ENCODE data around the gene PALS2. TPM values are rescaled to one million over a fixed set of nuclear protein-coding genes. Genes with fewer than 3 reads are reported as not detected.

The PALS2 gene
- total RNA-seq, 1 experiment from 2014 or later = 44.6 TPM

DNA sequence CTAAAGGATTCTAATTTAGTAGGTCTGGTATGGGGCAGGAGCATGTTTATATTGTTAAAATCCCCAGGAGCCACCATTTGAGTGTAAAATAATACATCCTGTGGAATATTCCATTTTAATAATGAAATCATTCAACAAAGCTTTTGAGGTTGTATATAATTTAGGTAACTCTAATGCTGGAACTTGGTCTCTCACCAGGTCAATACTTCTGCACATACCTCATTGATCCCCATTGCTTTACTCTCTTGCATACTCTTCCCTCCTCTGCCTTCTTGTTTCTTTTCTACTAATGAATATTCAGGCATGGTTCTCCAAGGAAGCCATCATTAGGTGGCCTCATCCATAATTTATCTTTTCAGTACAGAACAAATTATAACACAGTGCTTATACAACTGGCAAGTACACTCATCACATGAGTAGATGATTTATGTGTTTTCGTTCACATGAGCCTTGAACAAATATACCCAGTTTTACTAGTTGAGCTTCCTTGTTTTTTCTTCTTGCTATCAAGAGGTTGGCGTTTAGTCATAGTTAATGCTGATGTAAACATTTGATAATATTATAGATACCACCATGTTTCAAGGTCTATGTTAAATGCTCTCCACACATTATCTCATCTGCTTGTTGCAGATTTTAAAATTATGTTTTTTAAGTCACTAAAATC lies 7.2 kb downstream of the PALS2 start:
- RAD21 ChIA-PET (ENCODE audit: low non-redundant PET in 1 of 2, low total read pairs in 2 of 2, uncharacterized antibody in 2 of 2, unreplicated experiment in 2 of 2) = no interaction called here
- H4K20me1 ChIP-seq (ENCODE audit: insufficient read depth) = peaks cover 8% of the 10 kb centered on the region; the same call in 1 of the 2 replicates
- CTCF ChIA-PET = no interaction called here
- no peak overlapping the region for H3K4me2 ChIP-seq (ENCODE audit: low read length)
- ATAC-seq (no peak), DNase-seq (ENCODE audit: low read depth, low spot score) (no peak)
- no peaks in the 10 kb centered on the region for H3K36me3 ChIP-seq (ENCODE audit: control insufficient read depth in 1 of 2, insufficient read depth in 2 of 2, low read length in 2 of 2)
- no peak overlapping the region for H3K4me3 ChIP-seq (replicated peaks in 1 of 2; ENCODE audit: low read depth in 1 of 2, low read length in 2 of 2)
- no peaks in the 10 kb centered on the region for H3K9me2 ChIP-seq (ENCODE audit: insufficient read depth)
- no peak overlapping the region for H3K9ac ChIP-seq (ENCODE audit: low read length)
- no peak overlapping the region for H3K27ac ChIP-seq (ENCODE audit: low read depth, low read length)
- peaks cover 0 to 8% of the 10 kb centered on the region in 2 experiments; a peak in 3 of 4 replicates for H3K4me1 ChIP-seq (ENCODE audit: control insufficient read depth in 1 of 2, insufficient read depth in 2 of 2, low read length in 2 of 2)
- BruUV-seq (replicated peaks) = no TSS peak
- H3K27me3 ChIP-seq (ENCODE audit: insufficient read depth, low read length) = no peaks in the 10 kb centered on the region
- no peaks in the 10 kb centered on the region for H3K9me3 ChIP-seq (ENCODE audit: control insufficient read depth in 1 of 2, insufficient read depth in 1 of 2, low read depth in 1 of 2, low read length in 2 of 2)
- peaks cover 83% of the 10 kb centered on the region for H3K79me2 ChIP-seq (ENCODE audit: insufficient read depth, low read length)
- no peak overlapping the region for H2AFZ ChIP-seq (ENCODE audit: low read depth, low read length, poor library complexity, severe bottlenecking)
- TF ChIP-seq CTCF (IDR thresholded peaks at IDR 0.05 in 2 of 3, conservative IDR thresholded peaks at IDR 0.05 in 1 of 3; ENCODE audit: borderline replicate concordance in 1 of 3, insufficient read depth in 1 of 3, low read depth in 2 of 3, low read length in 2 of 3) (no peak), RAD21 (IDR thresholded peaks at IDR 0.05; ENCODE audit: low read depth) (no peak), POLR2A (IDR thresholded peaks at IDR 0.05; ENCODE audit: borderline replicate concordance, extremely low read depth, insufficient read depth, insufficient read length) (no peak), ELF1 (IDR thresholded peaks at IDR 0.05; ENCODE audit: borderline replicate concordance, low read depth) (no peak), SIN3A (IDR thresholded peaks at IDR 0.05; ENCODE audit: low read depth) (no peak), CEBPB (IDR thresholded peaks at IDR 0.05; ENCODE audit: low read depth) (no peak), SRF (IDR thresholded peaks at IDR 0.05; ENCODE audit: low read depth) (no peak), POLR2AphosphoS5 (IDR thresholded peaks at IDR 0.05; ENCODE audit: low read depth, low read length) (no peak), CBX3 (IDR thresholded peaks at IDR 0.05; ENCODE audit: low read depth) (no peak), REST (IDR thresholded peaks at IDR 0.05; ENCODE audit: low read depth) (no peak)
- TF ChIP-seq, protein P1, sequence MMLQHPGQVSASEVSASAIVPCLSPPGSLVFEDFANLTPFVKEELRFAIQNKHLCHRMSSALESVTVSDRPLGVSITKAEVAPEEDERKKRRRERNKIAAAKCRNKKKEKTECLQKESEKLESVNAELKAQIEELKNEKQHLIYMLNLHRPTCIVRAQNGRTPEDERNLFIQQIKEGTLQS (IDR thresholded peaks at IDR 0.05) = no peak
- intact Hi-C loops (cut with micrococcal nuclease) = loop anchor here (10.0 kb wide), 1 partner anchor 716 kb away; no protein-coding TSS in a partner anchor
- POLR2A ChIA-PET = no interaction called here
